Erythroblast (primary cell): ENCODE results near the gene XPNPEP2.

Source experiments
- GATA1 ChIP-seq: IDR thresholded peaks from 2 replicates; pipeline ENCODE4 v1.6.1; 2011; ENCODE audit warnings: low read depth, mild to moderate bottlenecking, control low read depth, low read length, moderate library complexity
- POLR2A ChIP-seq: IDR thresholded peaks from 2 replicates; pipeline ENCODE4 v1.6.1; 2011; ENCODE audit warnings: mild to moderate bottlenecking, low read length

DNA sequence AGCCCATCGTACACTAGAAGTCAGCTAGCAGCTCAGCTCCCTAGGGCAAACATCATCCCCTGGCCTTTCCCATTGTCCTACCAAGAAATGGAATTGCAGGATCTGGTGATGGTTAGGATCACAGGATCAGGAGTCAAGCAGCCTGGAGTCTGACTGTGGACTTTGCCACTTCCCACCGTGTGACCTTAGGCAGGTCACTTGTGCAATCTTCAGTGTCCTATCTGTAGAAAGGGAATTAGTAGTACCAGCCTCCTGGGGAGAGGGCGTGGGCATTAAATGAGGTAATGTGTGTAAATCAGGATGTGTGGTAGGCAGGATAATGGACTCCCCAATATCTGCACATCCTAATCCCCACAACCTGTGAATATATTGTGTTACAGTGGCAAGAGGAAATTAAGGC is 45.4 kb upstream of the XPNPEP2 start:
- no peak for TF ChIP-seq POLR2A
- TF ChIP-seq GATA1: no peak
